Kasumi-1 (cell line): ENCODE measurements around the gene SEC31B.

Source experiments
- DNase-seq, 2 experiments: peaks; one replicate each; lab custom pipeline; 2025; lab: John Stamatoyannopoulos, UW

SEC31B gene

DNA sequence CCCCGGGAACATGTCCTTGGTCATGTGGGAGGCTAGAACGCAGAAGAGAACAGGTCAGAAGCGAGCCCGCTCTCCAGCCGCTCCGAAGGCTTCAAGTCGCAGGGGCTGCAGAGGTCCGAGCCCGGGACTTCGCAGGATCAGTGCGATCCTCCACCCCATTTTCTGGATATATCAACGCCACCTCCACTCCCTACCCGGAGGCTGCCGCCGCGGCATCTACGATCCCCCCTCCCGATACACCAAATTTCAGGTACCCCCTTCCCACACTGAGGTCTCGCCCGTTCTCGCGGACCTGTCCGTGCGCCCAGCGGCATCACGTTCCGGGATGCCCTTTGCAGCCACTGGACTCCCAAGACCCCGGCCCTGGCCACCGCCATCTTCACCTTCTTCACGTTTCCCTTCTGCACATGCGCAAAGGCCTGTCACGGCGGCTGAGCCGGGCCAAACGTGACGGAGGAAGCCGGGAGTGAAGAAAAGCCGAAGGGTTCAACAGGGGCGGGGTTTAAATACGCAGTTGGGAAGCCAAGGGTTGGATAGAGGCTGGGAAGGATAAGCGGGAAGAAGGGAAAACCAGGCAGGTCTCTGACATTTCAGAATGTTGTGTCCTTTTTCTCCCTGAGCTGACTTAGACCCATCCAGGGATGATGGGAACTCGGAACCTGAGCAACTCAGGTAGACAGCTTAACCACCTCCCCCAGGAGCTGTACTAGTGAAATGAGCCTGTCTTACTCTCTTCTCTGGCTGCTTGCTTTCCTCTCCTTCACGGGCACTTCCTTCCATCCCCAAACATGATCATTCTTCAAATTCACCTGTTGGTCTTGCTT lies 10.0 kb upstream of the SEC31B start, which contains the start of gene NDUFB8:
Gene NDUFB8, minus strand, starts transcription at position 397 of the 824 bp plus-strand sequence. Its CDS starts 20 bp downstream, at position 377.
- DNase-seq: peak; percentile 94 to 97

DNA sequence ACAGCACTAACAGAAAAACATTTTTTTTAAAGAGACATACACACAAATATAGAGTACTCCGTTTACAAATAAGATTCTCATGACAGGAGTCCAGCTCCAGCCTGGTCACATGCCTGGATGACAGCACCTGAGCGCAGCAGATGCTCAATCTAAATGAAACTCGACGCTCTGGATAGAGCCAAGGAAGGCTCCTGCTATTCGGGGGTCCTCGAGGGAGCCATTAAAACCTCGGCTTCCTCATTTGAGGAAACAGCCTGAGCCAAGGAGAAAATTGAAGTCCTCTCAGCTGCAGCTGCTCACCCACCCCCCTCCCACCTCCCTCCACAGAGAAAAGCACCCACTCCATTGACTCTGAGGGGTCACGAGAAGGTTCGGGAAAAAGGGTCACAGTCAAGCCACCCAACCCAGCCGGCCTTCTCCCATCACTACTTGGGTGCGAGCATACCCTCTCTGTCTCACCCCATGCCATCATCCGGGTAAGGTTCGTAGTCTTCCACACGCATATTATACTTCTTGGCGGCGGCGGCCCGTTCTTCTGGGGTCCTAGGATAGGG lies 9.3 kb upstream of the SEC31B start:
- DNase-seq: peak; percentile 26 to 34

DNA sequence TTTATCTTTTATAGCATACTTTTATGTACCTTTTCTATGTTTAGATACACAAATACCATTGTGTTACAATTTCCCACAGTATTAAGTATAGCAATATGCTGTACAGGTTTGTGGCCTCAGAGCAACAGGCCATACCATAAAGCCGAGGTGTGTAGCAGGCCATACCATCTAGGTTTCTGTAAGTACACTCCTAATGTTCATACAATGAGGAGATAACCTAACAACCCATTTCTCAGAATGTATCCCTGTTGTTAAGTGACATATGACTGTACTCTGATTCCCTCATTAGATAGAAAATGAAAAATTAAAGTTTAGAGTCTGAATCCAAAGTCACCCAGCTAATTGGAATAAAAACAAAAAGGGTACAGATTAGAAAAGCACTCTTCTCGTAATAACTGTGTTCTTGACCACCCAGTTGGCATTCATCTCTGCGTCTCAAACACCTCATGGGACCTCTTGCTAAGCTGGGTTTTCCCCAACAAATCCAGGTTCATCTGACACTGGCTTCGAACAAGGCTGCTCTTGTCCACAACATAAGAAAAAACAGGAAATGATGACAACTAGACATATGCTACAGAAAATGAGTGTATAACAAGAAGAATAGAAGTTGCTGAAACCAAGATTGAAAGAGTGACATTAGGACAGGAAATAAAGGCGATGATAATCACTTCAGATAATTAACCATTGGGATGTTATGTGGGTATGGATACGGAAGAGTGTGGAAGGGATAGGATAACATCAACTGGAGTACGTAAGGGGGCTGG lies 8.6 kb upstream of the SEC31B start:
- no peak for DNase-seq

DNA sequence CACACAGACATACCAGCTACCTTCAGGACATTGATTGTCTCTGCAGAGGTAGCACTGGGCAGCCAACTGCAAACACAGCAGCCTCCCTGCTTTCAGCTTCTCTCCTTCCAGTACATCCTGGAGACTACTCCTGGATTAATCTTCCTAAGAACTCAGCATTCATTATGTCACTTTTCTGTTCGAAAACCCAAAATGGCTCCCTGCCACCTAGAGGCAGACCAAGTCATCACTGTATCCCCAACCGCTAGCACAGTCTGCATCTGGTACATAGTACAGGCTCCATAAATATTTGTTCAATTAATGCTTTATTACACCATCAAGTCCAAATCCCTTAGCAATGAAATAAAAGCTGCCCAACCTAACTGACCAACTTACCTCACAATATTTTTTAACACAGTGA lies 5.0 kb upstream of the SEC31B start:
- DNase-seq: peak; percentile 25 to 47

DNA sequence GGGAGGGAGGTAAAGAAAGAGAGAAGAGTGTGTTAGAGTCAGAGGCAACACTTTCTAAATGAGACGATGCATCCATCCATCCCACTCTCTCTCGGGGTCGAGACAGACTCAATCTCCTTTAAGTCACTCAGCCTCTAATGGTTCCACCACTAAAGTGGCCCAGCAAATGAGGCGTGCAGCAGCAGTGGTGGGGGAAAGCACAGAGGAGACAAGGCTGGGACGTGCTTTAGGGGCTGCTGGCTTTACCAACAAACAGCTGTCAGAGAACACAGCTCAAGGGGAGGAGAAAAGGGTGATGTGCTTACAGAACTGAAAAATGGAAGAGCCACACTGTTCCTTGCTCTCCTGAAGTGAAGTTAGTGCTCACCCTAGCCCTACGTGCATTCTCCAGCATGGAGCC lies 4.5 kb upstream of the SEC31B start:
- DNase-seq: no peak

DNA sequence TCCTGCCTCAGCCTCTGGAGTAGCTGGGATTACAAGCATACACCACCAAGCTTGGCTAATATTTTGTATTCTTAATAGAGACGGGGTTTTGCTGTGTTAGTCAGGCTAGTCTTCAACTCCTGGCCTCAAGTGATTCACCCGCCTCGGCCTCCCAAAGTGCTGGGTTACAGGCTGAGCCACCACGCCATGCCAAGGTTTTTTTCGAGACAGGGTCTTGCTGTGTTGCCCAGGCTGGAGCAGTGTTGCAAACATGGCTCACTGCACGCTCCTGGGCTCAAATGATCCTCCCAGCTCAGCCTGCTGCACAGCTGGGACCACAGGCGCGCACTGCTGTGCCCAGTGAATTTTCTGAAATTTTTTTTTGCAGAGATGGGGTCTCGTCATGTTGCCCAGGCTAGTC lies 3.3 kb upstream of the SEC31B start:
- no peak for DNase-seq

DNA sequence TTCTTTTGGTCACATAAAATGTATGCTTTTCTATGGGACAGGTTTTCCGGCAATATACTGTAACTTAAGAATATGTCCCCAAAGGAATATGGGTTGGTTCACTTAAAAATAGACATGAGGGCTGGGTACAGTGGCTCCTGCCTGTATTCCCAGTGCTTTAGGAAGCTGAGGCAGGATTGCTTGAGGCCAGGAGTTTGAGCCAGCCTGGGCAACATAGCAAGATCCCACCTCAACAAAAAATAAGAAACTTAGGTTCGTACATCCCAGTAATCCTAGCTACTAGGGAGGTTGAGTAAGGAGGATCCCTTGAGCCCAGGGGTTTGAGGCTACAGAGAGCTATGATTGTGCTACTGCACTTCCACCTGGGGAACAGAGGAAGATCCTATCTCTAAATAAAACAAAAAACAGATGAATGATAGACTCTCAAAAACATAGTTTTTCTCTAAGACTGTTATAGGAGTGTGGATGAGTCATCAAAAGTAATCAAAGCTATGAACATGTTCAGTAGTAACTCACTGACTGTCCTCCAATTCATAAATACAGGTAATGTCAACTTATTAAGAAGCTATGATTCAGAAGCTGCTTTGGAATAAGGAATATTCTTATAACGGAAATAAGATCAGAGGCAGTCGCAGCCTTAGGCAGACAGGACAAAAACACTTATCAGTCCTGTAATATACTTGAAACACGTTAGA lies 2.6 kb upstream of the SEC31B start:
- DNase-seq: no peak

DNA sequence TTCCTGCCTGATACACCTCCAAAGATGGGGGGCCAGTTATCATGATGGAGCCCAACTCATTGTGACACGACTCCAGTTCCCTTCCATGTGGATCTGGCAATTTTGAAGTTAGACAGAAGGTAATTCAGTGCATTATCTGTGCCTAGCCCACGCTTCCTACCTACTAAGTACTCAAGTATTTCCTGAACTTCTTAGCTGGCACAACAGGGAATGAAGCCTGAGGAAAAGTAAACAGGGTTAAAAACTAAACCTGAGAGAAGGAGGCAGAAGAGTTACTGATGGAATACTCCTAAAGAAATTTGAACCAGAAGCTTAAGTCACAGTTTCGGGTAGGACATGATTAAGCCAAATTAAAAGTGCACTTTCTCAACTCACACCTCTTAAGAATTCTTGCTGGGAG lies 1.1 kb upstream of the SEC31B start:
- DNase-seq: no peak

DNA sequence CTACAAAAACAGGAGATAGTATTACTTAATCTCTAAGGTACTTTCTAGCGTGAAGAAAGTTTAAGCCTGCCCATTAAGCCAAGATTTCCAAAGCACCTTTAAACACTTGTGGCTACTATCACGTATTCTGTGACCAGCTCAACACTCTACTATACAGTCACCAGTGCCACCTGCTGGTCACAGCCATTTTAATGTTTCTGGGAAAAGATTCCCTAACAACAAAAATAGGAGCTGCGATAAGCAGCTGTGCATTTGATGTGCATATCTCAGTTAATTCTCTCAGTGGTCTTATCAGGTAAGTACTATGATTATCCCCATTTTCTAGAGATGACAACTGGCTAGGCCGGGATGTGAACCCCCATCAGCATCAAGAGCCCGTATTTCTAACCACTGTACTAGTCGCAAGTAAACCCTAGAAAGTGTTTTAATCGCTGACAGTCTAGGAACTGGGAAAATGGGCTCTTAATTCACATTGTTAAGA lies 860 bp downstream of the SEC31B start:
- peak; percentile 69 to 89 for DNase-seq

DNA sequence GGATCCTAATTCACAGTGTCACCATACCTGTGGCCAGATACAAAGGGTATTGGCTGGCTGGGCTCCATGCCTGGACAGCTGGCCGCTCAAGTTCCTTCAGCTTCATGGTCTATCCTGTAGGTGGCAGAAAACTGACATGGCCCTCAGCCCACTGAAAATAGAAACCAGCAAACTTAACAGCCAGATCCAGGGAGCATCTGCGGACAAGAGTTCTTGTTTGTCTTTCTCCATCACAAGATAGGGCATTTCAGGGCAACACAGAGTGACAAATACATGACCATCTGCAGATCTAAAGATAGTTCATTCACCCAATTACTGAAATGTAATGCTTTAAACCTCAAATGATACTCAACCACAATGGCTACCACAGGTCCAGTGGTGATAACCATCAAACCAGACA lies 2.8 kb downstream of the SEC31B start:
- no peak for DNase-seq

DNA sequence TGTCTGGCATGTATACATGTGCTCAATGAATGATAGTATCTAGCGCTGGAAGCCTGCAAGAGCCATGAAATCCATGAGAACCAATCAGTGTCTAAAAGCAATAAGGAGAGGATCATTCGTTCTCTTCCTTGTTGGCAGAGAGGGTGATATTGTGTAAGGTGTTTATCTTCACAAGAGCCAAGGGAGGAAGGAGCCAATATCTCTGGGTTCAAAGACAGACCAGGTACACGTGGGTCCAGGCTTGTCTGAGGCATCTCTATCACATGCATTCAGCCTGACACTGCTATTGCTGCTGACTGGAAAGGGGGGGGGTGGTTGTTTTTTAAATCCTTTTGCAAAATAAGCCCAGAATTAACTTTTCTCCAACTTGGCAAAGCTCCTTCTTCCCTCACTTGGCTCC lies 4.0 kb downstream of the SEC31B start:
- DNase-seq: no peak

DNA sequence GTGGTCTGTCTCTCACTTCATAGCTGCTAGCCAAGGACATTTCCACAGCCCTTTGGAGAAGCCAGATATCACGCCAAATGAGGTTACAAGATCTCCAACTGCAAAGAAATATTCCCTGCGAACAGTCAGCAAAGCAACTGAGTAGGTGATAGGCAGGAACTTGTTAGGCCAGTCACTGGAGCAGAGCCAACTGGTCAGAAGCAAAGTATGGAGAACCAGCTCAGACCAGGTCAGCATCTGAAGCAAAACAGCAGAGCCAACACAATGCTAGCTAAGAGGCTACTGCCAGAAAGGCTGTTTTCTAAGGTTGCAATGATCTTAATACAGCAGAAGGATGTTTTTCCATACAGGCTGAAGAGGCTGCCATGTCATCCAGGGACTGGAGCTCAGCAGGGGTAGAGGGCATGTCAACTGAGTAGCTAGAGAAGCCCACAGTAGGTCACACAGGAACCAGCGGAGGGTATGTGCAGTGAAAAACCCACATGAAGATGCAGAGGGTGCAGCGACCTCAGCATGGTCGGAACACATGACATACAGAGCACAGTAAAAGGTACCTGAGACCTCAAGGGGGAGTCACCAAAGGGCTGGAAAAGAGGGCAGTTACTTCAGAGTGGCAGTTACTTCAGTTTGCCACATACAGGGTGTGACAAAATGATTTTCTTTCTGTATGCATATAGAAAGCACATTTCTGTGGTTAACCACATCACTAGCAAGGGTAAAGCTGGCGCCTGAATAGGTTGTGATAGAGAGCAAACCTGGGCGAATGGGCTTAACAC lies 8.9 kb downstream of the SEC31B start:
- peak; percentile 57 to 75 for DNase-seq

DNA sequence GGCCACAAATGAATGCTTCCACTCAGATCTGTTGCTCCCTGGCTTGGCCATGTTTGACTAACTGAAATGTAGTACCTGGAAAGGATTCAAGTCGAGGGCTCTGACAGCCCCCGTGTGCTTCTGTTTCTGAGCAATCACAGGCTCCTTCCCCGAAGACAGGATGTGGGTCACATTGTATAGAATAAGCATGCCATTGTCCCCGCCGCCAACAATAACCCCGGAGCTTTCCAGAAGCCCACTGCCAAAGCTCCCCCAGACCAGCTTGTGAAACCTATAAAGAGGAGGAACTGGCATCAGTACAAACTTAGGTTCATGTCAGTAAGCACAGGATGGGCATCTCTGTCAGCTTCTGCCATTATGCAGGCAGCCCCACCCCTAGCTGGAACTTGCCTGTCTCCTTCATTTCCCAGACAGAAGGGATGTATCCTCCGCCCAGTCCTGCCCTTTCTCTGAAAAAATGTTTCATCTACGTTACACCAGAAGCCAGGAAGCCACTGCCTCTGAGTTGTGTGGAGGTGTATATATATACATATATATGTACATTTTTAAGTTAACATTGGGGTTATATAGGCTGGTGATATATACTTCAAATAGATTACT lies 10.3 kb downstream of the SEC31B start:
- DNase-seq: no peak

DNA sequence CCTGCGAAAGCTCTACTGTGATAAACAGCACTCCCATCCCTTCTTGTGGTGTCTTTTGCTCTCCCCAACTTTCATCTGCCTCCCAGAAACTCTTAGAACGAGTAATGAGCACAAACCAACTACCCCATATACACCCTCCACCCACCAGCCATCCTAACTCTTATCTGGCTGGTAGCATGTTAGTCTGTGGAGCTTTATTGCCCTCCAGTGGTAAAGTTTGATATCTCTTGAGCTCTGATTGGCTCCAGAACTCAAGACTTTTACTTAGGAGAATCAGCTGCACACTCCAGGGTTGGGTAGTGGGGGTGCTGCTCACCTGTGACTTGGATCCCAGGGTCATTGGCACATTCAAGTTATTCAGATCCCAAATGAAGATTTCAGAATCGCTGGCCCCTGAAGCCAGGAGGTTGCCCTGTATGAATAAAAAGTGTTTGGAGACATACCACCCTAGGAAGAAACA lies 10.9 kb downstream of the SEC31B start:
- peak; percentile 78 to 88 for DNase-seq

DNA sequence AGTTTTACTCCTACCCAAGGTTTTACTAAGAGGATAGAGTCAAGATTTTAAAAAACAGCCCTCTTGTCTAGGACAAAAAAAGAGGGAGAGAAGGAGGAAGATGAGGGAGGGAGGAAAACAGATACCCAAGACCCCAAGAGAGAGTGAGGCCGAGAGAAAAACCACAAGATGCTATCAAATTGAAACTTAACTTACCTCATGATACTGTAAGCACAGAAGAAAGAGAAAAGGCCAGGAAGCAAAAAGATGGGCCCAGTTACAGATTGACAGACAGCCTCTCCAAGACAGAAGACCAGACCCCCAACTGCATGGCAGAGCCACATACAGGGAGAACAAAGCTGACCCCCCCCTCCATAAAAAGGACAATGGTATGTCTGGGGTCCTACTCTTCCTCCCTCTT lies 11.4 kb downstream of the SEC31B start:
- DNase-seq: no peak

DNA sequence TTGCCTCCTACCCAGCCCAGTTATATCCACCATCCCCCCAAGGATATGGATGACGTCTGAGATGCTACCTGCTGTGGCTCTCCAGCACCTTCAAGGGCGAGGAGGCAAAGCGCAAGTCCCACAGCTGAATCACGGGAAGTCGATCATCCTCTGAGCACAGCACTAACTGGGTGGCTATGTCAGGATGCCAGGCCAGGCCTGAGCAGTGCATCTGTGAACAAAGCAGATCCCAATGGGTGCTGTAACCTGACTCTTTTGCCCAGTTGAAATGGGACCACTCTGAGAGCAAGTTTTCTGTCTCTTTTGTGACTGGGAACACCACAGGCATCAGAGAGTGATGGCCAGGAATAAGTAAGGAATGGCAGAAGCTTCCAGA lies 12.3 kb downstream of the SEC31B start:
- DNase-seq: no peak

DNA sequence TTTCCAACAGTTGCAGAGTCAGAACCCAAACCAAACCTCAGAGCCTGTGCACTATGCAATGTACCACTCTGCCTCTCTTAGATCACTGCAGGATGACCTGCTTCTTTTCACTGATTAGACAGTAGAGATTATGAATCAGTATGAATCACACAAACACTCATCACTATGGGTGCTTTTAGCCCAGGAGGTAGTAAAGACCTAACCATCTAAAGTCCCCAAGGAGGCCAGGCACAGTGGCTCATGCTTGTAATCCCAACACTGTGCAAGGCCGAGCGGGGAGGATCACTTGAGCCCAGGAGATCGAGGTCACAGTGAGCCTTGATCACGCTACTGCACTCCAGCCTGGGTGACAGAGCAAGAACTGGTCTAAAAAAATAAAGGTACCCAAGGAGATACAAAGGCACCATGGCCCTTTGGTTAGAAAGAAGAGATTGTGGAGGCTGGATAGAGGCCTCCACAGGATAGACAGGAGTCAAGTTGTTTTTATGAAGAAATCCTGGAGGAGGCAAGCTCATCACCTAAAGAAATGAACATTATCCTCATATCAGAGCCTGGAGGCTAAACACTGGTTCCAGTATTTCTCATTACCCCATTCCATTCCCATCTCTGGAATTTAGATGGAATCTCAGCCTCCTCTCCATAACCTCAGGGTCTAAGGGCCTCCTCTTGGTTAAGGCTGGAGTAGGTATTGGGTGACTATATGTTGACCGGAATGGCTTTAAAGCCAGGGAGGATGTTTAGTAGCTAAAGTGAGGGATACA lies 12.9 kb downstream of the SEC31B start:
- DNase-seq: no peak

DNA sequence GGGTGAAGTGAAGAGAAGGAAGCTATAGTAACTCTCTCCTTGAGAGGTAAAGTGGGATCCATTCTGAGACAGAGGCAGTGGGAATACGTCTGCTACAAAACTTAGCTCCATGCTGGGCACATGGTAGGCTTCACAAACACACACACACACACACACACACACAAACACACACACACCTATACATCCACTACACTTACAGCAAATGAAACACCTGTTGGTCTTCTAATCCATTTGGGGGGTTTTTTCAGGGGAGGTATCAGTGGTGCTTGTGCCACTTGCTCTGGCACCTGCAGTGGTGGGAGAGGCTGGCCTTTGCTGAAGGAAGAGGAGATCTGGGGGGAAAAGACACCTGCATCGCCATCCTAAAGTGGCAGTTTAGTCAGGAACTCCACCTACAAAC lies 14.5 kb downstream of the SEC31B start:
- no peak for DNase-seq

DNA sequence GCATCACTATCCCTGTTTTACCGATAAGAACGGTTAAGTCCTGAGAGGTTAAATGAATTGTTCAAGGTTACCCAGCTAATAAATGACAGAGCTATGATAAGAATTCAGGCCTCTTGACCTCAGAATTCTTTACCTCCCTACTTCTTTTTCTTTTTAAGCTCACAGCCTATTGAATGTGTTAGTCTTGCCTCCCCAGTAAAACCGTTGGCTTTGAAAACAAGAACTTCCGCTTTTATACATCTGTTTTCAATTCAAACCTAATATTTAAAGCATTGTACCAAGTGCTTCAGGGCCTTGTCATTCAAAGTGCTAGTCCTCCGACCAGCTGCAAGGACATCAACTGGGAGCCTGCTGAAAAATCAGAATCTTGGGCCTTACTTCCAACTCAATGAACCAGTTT lies 15.6 kb downstream of the SEC31B start:
- no peak for DNase-seq

DNA sequence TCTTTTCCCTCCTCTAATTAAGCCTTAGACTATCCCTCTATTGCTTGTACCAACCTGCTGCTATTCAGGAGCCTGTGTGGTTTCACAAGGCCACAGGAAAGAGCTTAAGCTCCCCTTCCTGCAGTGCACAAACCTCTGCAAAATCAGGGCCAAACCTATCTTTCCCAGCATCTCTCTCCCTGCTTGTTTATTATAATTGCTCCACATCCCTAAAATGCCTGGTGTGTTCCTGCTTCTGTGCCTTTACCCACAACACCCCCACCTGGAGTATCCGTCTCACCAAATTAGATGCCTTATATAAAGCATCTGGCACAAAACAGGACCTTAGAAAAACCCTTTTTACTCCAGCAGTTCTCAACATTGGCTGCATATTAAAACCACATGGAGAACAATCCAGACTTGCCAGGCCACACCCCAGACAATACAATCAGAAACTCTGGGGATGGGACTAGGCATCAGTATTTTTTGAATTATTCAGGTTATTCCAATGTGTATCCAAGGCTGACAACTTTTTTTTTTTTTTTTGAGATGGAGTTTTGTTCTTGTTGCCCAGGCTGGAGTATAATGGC lies 16.7 kb downstream of the SEC31B start:
- DNase-seq: no peak
